Astrocyte of the spinal cord (primary cell): Measurements from ENCODE around the gene MAP4K4.

ENCODE experiments used
- DNase-seq: peaks from one replicate; pipeline ENCODE4 v3.0.0; 2011; ENCODE audit warnings: low read depth, low spot score
- H3K4me3 ChIP-seq: 2 replicates; pipeline ENCODE4 v1.5.1; 2011; ENCODE audit warnings: low read depth, mild to moderate bottlenecking, low read length, moderate library complexity
- in situ Hi-C: cut with HindIII; loops from 2 replicates; pipeline ENCODE4 v1.10.0; 2017; ENCODE audit warnings: low sequenced_read_pairs
- TF ChIP-seq, protein P1 (sequence below): IDR thresholded peaks from 2 replicates; pipeline ENCODE4 v1.5.1; 2012; ENCODE audit warnings: low read depth, mild to moderate bottlenecking, low read length, inconsistent platforms

The MAP4K4 gene

DNA sequence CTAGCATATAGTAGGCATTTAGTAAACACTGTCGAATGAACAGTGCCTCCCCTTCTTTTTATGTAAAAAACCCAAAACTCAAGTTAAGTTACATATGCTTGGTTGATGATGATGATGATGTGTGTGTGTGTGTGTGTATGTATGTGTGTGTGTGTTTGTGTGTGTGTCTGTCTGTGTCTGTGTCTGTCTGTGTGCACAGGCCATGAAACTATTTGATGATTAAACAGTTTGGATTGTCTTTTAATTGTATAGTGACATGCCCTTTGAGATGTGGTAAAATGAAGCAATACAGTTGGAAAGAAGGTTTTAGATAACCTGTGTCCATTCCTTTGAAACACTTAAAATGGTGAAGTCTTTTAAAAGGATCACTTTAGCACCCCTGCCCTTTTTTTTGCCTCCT is 105.6 kb downstream of the MAP4K4 start:
- no peak for DNase-seq
- in situ Hi-C loops: no loop called here
- TF ChIP-seq, protein P1, sequence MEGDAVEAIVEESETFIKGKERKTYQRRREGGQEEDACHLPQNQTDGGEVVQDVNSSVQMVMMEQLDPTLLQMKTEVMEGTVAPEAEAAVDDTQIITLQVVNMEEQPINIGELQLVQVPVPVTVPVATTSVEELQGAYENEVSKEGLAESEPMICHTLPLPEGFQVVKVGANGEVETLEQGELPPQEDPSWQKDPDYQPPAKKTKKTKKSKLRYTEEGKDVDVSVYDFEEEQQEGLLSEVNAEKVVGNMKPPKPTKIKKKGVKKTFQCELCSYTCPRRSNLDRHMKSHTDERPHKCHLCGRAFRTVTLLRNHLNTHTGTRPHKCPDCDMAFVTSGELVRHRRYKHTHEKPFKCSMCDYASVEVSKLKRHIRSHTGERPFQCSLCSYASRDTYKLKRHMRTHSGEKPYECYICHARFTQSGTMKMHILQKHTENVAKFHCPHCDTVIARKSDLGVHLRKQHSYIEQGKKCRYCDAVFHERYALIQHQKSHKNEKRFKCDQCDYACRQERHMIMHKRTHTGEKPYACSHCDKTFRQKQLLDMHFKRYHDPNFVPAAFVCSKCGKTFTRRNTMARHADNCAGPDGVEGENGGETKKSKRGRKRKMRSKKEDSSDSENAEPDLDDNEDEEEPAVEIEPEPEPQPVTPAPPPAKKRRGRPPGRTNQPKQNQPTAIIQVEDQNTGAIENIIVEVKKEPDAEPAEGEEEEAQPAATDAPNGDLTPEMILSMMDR: no peak
- no peak overlapping the region for H3K4me3 ChIP-seq

DNA sequence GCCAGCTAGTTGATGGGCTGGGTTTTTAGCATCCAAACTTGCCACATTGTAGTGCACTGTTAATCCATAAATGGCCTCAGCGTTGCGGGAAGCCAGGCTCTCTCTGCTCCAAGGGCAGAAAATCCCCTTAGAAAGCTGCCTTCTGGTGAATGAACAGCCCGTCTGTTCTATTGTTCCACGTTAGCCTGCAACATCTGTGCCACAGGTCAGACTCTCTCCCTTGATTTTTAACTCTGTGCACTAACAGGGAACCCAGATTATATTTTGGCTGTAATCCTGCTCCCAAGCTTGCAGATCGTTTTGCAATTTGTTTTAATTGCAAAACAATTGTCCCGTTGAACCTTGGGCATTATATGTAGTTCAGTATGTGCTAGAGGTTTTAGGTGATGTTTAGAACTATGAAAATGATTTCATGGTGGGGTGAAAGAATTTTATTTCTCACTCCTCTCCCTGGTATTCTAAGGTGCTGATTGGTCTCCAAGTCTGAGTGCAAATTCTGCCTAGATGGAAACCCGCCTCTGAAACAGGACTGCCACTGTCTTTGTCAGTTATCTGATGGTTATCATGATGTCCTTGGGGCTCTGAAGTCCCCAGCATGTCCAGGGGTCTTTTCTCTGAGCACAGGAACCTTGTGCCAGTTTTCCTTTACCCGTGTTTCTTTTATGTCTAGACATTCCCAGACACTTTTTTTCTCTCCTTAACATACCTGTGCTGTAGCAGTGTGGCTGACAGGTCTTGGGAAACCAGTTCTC is 106.6 kb downstream of the MAP4K4 start:
- no peak for DNase-seq
- H3K4me3 ChIP-seq: no peak overlapping the region
- TF ChIP-seq, protein P1: no peak
- in situ Hi-C loops: no loop called here

DNA sequence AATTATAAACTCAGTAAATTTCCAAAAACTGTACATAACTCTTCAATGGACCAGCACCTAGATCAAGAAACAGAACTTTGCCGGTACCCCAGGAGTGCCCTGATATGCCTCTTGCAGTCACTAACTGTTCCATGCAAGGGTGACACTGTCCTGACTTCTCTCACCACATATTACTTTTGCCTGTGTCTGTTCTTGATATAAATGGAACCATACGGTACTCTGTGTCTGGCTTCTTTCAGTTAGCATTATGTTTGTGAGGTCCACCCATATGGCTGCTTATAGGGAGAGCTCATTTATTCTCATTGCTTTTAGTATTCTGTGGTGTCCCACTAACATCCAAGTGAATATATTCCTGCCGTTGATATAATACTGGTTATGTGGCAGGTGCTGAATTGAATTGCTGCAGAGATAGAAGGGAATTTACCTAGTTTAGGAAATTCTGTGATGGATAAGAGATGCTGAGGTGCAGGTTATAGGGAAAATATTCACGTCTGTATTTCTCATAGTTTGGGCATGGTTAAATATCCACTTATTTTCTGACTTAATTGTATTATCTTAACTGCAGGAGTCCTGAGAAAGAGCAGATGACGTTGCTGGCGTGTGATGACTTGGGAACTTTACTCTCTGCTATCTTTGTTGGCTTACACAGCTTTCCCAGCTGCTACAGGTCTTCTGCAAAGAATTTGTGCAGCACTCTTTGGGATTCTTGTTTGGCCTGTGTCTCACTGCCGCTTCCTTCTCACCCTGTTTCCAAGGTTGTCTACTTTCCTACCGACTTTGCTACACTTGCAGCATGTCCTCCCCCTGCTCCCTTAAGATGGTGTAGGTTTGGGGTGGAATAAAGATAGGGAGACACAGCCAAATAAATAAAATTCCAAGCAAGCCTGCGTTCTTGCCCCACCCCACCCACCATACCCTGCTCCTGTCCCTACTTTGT is 107.9 kb downstream of the MAP4K4 start:
- H3K4me3 ChIP-seq: no peak overlapping the region
- TF ChIP-seq, protein P1: no peak
- peak; percentile 69 for DNase-seq
- in situ Hi-C loops: no loop called here

DNA sequence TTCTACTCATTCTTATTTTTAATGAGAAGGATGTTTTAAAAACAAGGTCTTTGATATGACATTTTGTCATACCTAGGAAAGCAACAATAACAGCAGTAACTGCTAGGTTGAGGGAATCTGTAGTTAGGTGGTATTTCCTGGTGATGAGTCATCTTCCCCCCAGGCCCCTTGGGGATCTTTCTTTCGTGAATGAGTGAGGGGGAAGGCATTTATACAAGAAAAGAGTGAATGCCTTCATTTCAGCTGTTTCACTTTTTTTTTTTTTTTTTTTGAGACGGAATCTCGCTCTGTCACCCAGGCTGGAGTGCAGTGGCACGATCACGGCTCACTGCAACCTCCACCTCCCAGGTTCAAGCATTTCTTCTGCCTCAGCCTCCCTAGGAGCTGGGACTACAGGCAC is 108.6 kb downstream of the MAP4K4 start:
- H3K4me3 ChIP-seq: no peak overlapping the region
- TF ChIP-seq, protein P1: no peak
- peak; percentile 84 for DNase-seq
- in situ Hi-C loops: no loop called here

DNA sequence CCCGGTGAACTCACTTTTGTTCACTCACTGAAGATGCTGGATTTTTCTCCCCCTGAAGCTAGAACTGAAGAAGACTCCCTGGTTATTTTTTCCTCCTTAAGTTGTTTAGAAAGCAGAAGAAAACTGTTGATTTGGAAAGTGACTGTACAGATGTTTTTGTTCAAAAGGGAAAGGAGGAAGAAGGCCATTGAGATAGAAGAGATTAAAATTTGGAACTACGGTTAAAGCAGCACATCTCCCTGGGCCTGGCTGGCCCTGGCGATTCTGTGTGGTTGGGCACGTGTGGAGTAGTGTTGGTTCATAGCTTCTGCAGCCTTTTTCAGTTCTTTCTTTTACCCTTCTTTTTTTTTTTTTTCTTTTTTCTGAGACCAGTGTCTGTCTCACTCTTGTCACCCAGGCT is 109.2 kb downstream of the MAP4K4 start:
- no peak overlapping the region for H3K4me3 ChIP-seq

DNA sequence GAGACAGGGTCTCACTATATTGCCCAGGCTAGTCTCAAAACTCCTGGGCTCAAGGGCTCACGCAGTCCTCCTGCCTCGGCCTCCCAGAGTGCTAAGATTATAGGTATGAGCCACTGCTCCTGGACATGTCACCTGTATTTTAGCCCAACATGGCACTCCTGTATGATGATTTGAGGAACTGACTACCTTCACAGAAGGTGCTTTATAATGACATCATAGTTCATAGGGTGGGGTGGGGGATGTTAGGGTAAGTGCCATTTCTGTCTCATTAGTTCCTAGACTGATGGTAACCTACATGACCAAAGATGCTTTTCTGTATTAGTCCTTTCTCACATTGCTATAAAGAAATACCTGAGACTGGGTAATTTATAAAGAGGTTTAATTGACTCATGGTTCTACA is 109.7 kb downstream of the MAP4K4 start:
- no peak for DNase-seq
- TF ChIP-seq, protein P1: no peak
- in situ Hi-C loops: no loop called here
- no peak overlapping the region for H3K4me3 ChIP-seq

More for the DNA sequence above, 109.2 kb downstream of the MAP4K4 start:
- TF ChIP-seq, protein P1: no peak
- DNase-seq: no peak
- in situ Hi-C loops: no loop called here
